HEK293 (cell line): Measurements from ENCODE around the gene DNAJB11.
A peak's percentile ranks its signal among the peaks of the same experiment; 100 is the strongest.

ENCODE experiments used
- ATF2 ChIP-seq: fragments of 450-650 bp; formaldehyde crosslinking; IDR thresholded peaks from 2 replicates; pipeline ENCODE4 v1.5.1; 2016; ENCODE audit warnings: missing biosample characterization, missing genetic modification characterization, low read depth
- GLIS1 ChIP-seq: fragments of 450-650 bp; formaldehyde crosslinking; IDR thresholded peaks from 2 replicates; pipeline ENCODE4 v1.5.1; 2016; ENCODE audit warnings: missing biosample characterization, missing genetic modification characterization
- GLIS2 ChIP-seq: fragments of 450-650 bp; formaldehyde crosslinking; IDR thresholded peaks from 2 replicates; pipeline ENCODE4 v1.5.1; 2016; ENCODE audit warnings: missing biosample characterization, missing genetic modification characterization
- HIC1 ChIP-seq: fragments of 450-650 bp; formaldehyde crosslinking; IDR thresholded peaks from 2 replicates; pipeline ENCODE4 v1.5.1; 2016; ENCODE audit warnings: missing biosample characterization, missing genetic modification characterization
- KLF10 ChIP-seq: fragments of 450-650 bp; IDR thresholded peaks from 2 replicates; pipeline ENCODE4 v1.5.1; 2018; ENCODE audit warnings: missing biosample characterization, mild to moderate bottlenecking, missing genetic modification characterization
- KLF9 ChIP-seq: fragments of 450-650 bp; formaldehyde crosslinking; IDR thresholded peaks from 2 replicates; pipeline ENCODE4 v1.5.1; 2016; ENCODE audit warnings: missing biosample characterization, missing genetic modification characterization, low read depth
- PATZ1 ChIP-seq: fragments of 450-650 bp; formaldehyde crosslinking; IDR thresholded peaks from 2 replicates; pipeline ENCODE4 v1.5.1; 2016; ENCODE audit warnings: missing biosample characterization, missing genetic modification characterization
- PRDM10 ChIP-seq: fragments of 450-650 bp; formaldehyde crosslinking; IDR thresholded peaks from 2 replicates; pipeline ENCODE4 v1.5.1; 2016; ENCODE audit warnings: missing biosample characterization, missing genetic modification characterization
- SP3 ChIP-seq: fragments of 450-650 bp; formaldehyde crosslinking; IDR thresholded peaks from 2 replicates; pipeline ENCODE4 v1.5.1; 2016; ENCODE audit warnings: missing biosample characterization, missing genetic modification characterization
- ZBTB10 ChIP-seq: fragments of 450-650 bp; formaldehyde crosslinking; IDR thresholded peaks from 2 replicates; pipeline ENCODE4 v1.5.1; 2016; ENCODE audit warnings: missing biosample characterization, missing genetic modification characterization
- ZBTB17 ChIP-seq: fragments of 450-650 bp; formaldehyde crosslinking; IDR thresholded peaks from 2 replicates; pipeline ENCODE4 v1.5.1; 2016; ENCODE audit warnings: missing biosample characterization, missing genetic modification characterization
- ZBTB6 ChIP-seq: fragments of 450-650 bp; formaldehyde crosslinking; IDR thresholded peaks from 2 replicates; pipeline ENCODE4 v1.5.1; 2017; ENCODE audit warnings: missing biosample characterization, missing genetic modification characterization
- ZNF133 ChIP-seq: fragments of 450-650 bp; formaldehyde crosslinking; IDR thresholded peaks from 2 replicates; pipeline ENCODE4 v1.5.1; 2016; ENCODE audit warnings: missing biosample characterization, missing genetic modification characterization
- ZNF2 ChIP-seq: fragments of 450-650 bp; formaldehyde crosslinking; IDR thresholded peaks from 2 replicates; pipeline ENCODE4 v1.5.1; 2016; ENCODE audit warnings: missing biosample characterization, missing genetic modification characterization
- ZNF292 ChIP-seq: fragments of 450-650 bp; formaldehyde crosslinking; IDR thresholded peaks from 2 replicates; pipeline ENCODE4 v1.5.1; 2016; ENCODE audit warnings: low read depth, missing biosample characterization, missing genetic modification characterization, borderline replicate concordance
- ZNF501 ChIP-seq: fragments of 450-650 bp; formaldehyde crosslinking; IDR thresholded peaks from 2 replicates; pipeline ENCODE4 v1.5.1; 2016; ENCODE audit warnings: missing biosample characterization, missing genetic modification characterization
- ZNF513 ChIP-seq: fragments of 450-650 bp; IDR thresholded peaks from 2 replicates; pipeline ENCODE4 v1.5.1; 2018; ENCODE audit warnings: missing biosample characterization, missing genetic modification characterization
- ZNF596 ChIP-seq: fragments of 450-650 bp; IDR thresholded peaks from 2 replicates; pipeline ENCODE4 v1.5.0; 2018; ENCODE audit warnings: missing biosample characterization, mild to moderate bottlenecking, missing genetic modification characterization, moderate library complexity
- ZNF629 ChIP-seq: fragments of 450-650 bp; formaldehyde crosslinking; IDR thresholded peaks from 2 replicates; pipeline ENCODE4 v1.5.1; 2017; ENCODE audit warnings: missing biosample characterization, missing genetic modification characterization
- ZNF639 ChIP-seq: fragments of 450-650 bp; formaldehyde crosslinking; IDR thresholded peaks from 2 replicates; pipeline ENCODE4 v1.5.1; 2016; ENCODE audit warnings: missing biosample characterization, missing genetic modification characterization
- ZNF76 ChIP-seq: fragments of 450-650 bp; formaldehyde crosslinking; IDR thresholded peaks from 2 replicates; pipeline ENCODE4; 2016; ENCODE audit warnings: low read depth, missing biosample characterization, missing genetic modification characterization, borderline replicate concordance

The DNAJB11 gene

GRCh38 chr3:186570096-186570940, at the start of gene DNAJB11 (continued):
- TF ChIP-seq SP3 (tag by site-specific recombination) (peak; percentile 69), ZNF596 (no peak), PRDM10 (tag by site-specific recombination) (peak; percentile 35; the same call in 1 of the 2 replicates), ATF2 (tag by site-specific recombination) (peak; percentile 97), ZBTB6 (tag by site-specific recombination) (no peak), GLIS1 (tag by site-specific recombination) (peak; percentile 38; the same call in 1 of the 2 replicates), ZNF629 (peak; percentile 97), KLF10 (peak; percentile 89), HIC1 (tag by site-specific recombination) (peak; percentile 97), ZNF292 (tag by site-specific recombination) (no peak), ZBTB17 (tag by site-specific recombination) (peak; percentile 67), ZNF513 (tag by site-specific recombination) (no peak), ZNF76 (tag by site-specific recombination) (0 out of 2 replicates have a peak, but pooled peaks have one; percentile 21), ZNF501 (tag by site-specific recombination) (peak; percentile 30; the same call in 1 of the 2 replicates), ZBTB10 (tag by site-specific recombination) (no peak), ZNF2 (tag by site-specific recombination) (peak; percentile 33), ZNF133 (no peak), KLF9 (0 out of 2 replicates have a peak, but pooled peaks have one; percentile 40), ZNF639 (tag by site-specific recombination) (no peak), GLIS2 (tag by site-specific recombination) (peak; percentile 83), PATZ1 (tag by site-specific recombination) (peak; percentile 82)
